ENCODE data around the gene ADAMTS18.
"Not testable (repeated sequence)": the region's sequence is repeated elsewhere in the genome, so short reads cannot be mapped to it uniquely, and the experiment has no call there.

ADAMTS18 gene

GRCh38 chr16:77250400-77250799 lies 184.4 kb downstream of the ADAMTS18 start:
- DNase-seq = no peak
- in situ Hi-C loops (cut with MboI; ENCODE audit: low pct_unique_long_range_greater_than_20kb, low sequenced_read_pairs) = no loop called here

GRCh38 chr16:77246150-77246549 lies 188.7 kb downstream of the ADAMTS18 start:
- no peak for DNase-seq
- in situ Hi-C loops (cut with MboI; ENCODE audit: low pct_unique_long_range_greater_than_20kb, low sequenced_read_pairs) = loop anchor here (25.0 kb wide), 2 partner anchors 341 to 741 kb away; no protein-coding TSS in a partner anchor

GRCh38 chr16:77242471-77242870 lies 192.4 kb downstream of the ADAMTS18 start:
- in situ Hi-C loops (cut with MboI; ENCODE audit: low pct_unique_long_range_greater_than_20kb, low sequenced_read_pairs) = loop anchor here (25.0 kb wide), 2 partner anchors 345 to 745 kb away; no protein-coding TSS in a partner anchor
- DNase-seq = not testable (repeated sequence)

- in situ Hi-C loops (cut with MboI; ENCODE audit: low pct_unique_long_range_greater_than_20kb, low sequenced_read_pairs) = loop anchor here (25.0 kb wide), 2 partner anchors 349 to 749 kb away; no protein-coding TSS in a partner anchor
- DNase-seq = no peak
Measured at GRCh38 chr16:77238593-77238992, 196.2 kb downstream of the ADAMTS18 start.

- DNase-seq = peak; percentile 85
Measured at GRCh38 chr16:77236063-77236511, 198.7 kb downstream of the ADAMTS18 start.

GRCh38 chr16:77234611-77235010 lies 200.2 kb downstream of the ADAMTS18 start:
- in situ Hi-C loops (cut with MboI; ENCODE audit: low pct_unique_long_range_greater_than_20kb, low sequenced_read_pairs) = loop anchor here (25.0 kb wide), 2 partner anchors 353 to 753 kb away; no protein-coding TSS in a partner anchor
- peak; percentile 21 for DNase-seq

More at GRCh38 chr16:77236063-77236511, 198.7 kb downstream of the ADAMTS18 start:
- in situ Hi-C loops (cut with MboI; ENCODE audit: low pct_unique_long_range_greater_than_20kb, low sequenced_read_pairs) = loop anchor here (25.0 kb wide), 2 partner anchors 351 to 751 kb away; no protein-coding TSS in a partner anchor

- no peak for DNase-seq
- in situ Hi-C loops (cut with MboI; ENCODE audit: low pct_unique_long_range_greater_than_20kb, low sequenced_read_pairs) = loop anchor here (25.0 kb wide), 2 partner anchors 353 to 753 kb away; no protein-coding TSS in a partner anchor
Measured at GRCh38 chr16:77233799-77234519, 200.9 kb downstream of the ADAMTS18 start.

All from KBM-7 (cell line).